Liver (tissue), 3 donors: ENCODE data around the gene ATG2B.

ENCODE experiments used
- CTCF ChIP-seq: fragments of 150-350 bp; IDR thresholded peaks from 2 replicates; pipeline ENCODE4 v1.5.1; 2017; ENCODE audit warnings: improper control_type of control experiment, low read depth, low read length; ENCODE audit not compliant: missing input control
- EGR1 ChIP-seq, 2 donors: IDR thresholded peaks; 2 replicates each; pipeline ENCODE4 v1.6.1; 2016 to 2018; ENCODE audit warnings: antibody characterized with exemption in 2 of 2, low read depth in 2 of 2
- GABPA ChIP-seq, 2 donors: IDR thresholded peaks in 1 of 2; conservative IDR thresholded peaks in 1 of 2; 2 replicates each; pipeline ENCODE4 v1.6.1; 2016; ENCODE audit warnings: antibody characterized with exemption in 2 of 2, mild to moderate bottlenecking in 1 of 2, moderate library complexity in 1 of 2
- HNF4G ChIP-seq: IDR thresholded peaks from 2 replicates; pipeline ENCODE4 v1.6.1; 2016; ENCODE audit warnings: antibody characterized with exemption
- JUND ChIP-seq, 2 donors: IDR thresholded peaks; 2 replicates each; pipeline ENCODE4 v1.6.1; 2016; ENCODE audit warnings: antibody characterized with exemption in 2 of 2
- NR2F2 ChIP-seq: IDR thresholded peaks from 2 replicates; pipeline ENCODE4 v1.6.1; 2016; ENCODE audit warnings: antibody characterized with exemption
- RAD21 ChIP-seq, 2 donors: IDR thresholded peaks; 2 replicates each; pipeline ENCODE4 v1.6.1; 2016; ENCODE audit warnings: antibody characterized with exemption in 2 of 2, mild to moderate bottlenecking in 2 of 2
- REST ChIP-seq: IDR thresholded peaks from 2 replicates; pipeline ENCODE4 v1.6.1; 2016; ENCODE audit warnings: antibody characterized with exemption, mild to moderate bottlenecking
- RXRA ChIP-seq, 2 donors: IDR thresholded peaks; 2 replicates each; pipeline ENCODE4 v1.6.1; 2017 to 2018; ENCODE audit warnings: antibody characterized with exemption in 2 of 2, mild to moderate bottlenecking in 1 of 2
- TAF1 ChIP-seq: conservative IDR thresholded peaks from 2 replicates; pipeline ENCODE4 v1.6.1; 2016; ENCODE audit warnings: antibody characterized with exemption, mild to moderate bottlenecking
- YY1 ChIP-seq: IDR thresholded peaks from 2 replicates; pipeline ENCODE4 v1.6.1; 2016; ENCODE audit warnings: antibody characterized with exemption, mild to moderate bottlenecking
- TF ChIP-seq, protein P1 (sequence below): IDR thresholded peaks from 2 replicates; pipeline ENCODE4 v1.6.1; 2016; ENCODE audit warnings: antibody characterized with exemption
- donor health status: healthy.
- donor health status: healthy.

DNA sequence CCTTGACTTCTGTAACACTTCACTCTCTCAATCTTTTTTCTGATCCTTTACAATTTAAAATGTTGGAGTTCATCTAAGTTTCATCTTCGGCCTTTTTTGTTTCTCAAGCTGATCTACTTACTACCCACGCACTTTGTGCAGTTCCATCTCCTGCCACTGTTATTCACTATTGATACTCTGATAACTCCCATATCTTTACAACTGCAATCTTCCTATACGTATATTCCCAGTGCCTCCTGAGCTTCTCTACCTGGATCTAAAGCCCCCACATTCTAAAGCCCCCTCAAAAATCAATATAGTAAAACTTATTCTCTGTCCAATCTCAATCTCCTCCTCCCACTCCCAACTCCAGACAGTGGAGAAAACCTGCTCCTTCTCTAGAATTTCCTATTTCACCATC lies 5.9 kb downstream of the ATG2B start:
- TF ChIP-seq REST (no peak), CTCF (no peak), RAD21 (IDR thresholded peaks at IDR 0.05) (no peak), HNF4G (no peak), GABPA (IDR thresholded peaks at IDR 0.05 in 1 of 2, conservative IDR thresholded peaks at IDR 0.05 in 1 of 2) (no peak), YY1 (no peak), RXRA (IDR thresholded peaks at IDR 0.05) (no peak), TAF1 (no peak), NR2F2 (no peak), JUND (IDR thresholded peaks at IDR 0.05) (no peak), EGR1 (IDR thresholded peaks at IDR 0.05; ENCODE audit: low read depth in 2 of 2) (no peak)
- TF ChIP-seq, protein P1, sequence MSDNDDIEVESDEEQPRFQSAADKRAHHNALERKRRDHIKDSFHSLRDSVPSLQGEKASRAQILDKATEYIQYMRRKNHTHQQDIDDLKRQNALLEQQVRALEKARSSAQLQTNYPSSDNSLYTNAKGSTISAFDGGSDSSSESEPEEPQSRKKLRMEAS: no peak
